ENCODE data around the gene TBC1D32. TPM values are rescaled to one million over a fixed set of nuclear protein-coding genes. Genes with fewer than 3 reads are reported as not detected.
"Not testable (repeated sequence)": the region's sequence is repeated elsewhere in the genome, so short reads cannot be mapped to it uniquely, and the experiment has no call there.

The TBC1D32 gene
- total RNA-seq, 2 donors from 2014 or later: 2.7 to 3.0 TPM

- intact Hi-C loops (cut with DNase I): no loop called here
- peak; percentile 60 for DNase-seq
- peak; percentile 41 to 97 for ATAC-seq
These were observed 73.6 kb downstream of the TBC1D32 start for GRCh38 chr6:121260651-121261102.

GRCh38 chr6:121247386-121247785 is 86.9 kb downstream of the TBC1D32 start:
- ATAC-seq: no peak
- no peak for DNase-seq

GRCh38 chr6:121242386-121242785 is 91.9 kb downstream of the TBC1D32 start:
- ATAC-seq (no peak), DNase-seq (no peak)
- intact Hi-C loops (cut with DNase I): no loop called here

More at GRCh38 chr6:121247386-121247785, 86.9 kb downstream of the TBC1D32 start:
- intact Hi-C loops (cut with DNase I): no loop called here

- ATAC-seq: no peak
- intact Hi-C loops (cut with DNase I): no loop called here
- no peak for DNase-seq
These were observed 96.4 kb downstream of the TBC1D32 start for GRCh38 chr6:121237859-121238258.

GRCh38 chr6:121236984-121237383 is 97.3 kb downstream of the TBC1D32 start:
- no peak for ATAC-seq
- intact Hi-C loops (cut with DNase I): no loop called here

GRCh38 chr6:121235386-121235785 is 98.9 kb downstream of the TBC1D32 start:
- no peak for ATAC-seq

More at GRCh38 chr6:121236984-121237383, 97.3 kb downstream of the TBC1D32 start:
- DNase-seq: no peak

GRCh38 chr6:121223930-121224329 is 110.3 kb downstream of the TBC1D32 start:
- ATAC-seq: no peak
- DNase-seq: no peak

More at GRCh38 chr6:121235386-121235785, 98.9 kb downstream of the TBC1D32 start:
- intact Hi-C loops (cut with DNase I): no loop called here
- DNase-seq: no peak

GRCh38 chr6:121223212-121223611 is 111.1 kb downstream of the TBC1D32 start:
- ATAC-seq (no peak), DNase-seq (no peak)
- intact Hi-C loops (cut with DNase I): no loop called here

More at GRCh38 chr6:121223930-121224329, 110.3 kb downstream of the TBC1D32 start:
- intact Hi-C loops (cut with DNase I): no loop called here

- DNase-seq (no peak), ATAC-seq (no peak)
- intact Hi-C loops (cut with DNase I): no loop called here
These were observed 111.6 kb downstream of the TBC1D32 start for GRCh38 chr6:121222656-121223055.

- DNase-seq (no peak), ATAC-seq (no peak)
- intact Hi-C loops (cut with DNase I): no loop called here
These were observed 117.4 kb downstream of the TBC1D32 start for GRCh38 chr6:121216928-121217327.

GRCh38 chr6:121213341-121213740 is 120.9 kb downstream of the TBC1D32 start:
- ATAC-seq; intact Hi-C loops (cut with DNase I); DNase-seq: not testable (repeated sequence)

GRCh38 chr6:121210943-121211342 is 123.3 kb downstream of the TBC1D32 start:
- ATAC-seq (no peak), DNase-seq (no peak)
- intact Hi-C loops (cut with DNase I): no loop called here

GRCh38 chr6:121205569-121205968 is 128.7 kb downstream of the TBC1D32 start:
- no peak for ATAC-seq
- intact Hi-C loops (cut with DNase I): no loop called here
- DNase-seq: no peak

- intact Hi-C loops (cut with DNase I): no loop called here
- peak in 1 of 2 donors; percentile 87 for ATAC-seq
- no peak for DNase-seq
These were observed 133.2 kb downstream of the TBC1D32 start for GRCh38 chr6:121201105-121201504.

- DNase-seq; ATAC-seq; intact Hi-C loops (cut with DNase I): not testable (repeated sequence)
These were observed 138.2 kb downstream of the TBC1D32 start for GRCh38 chr6:121196042-121196441.

- intact Hi-C loops (cut with DNase I): no loop called here
- ATAC-seq (no peak), DNase-seq (no peak)
These were observed 144.2 kb downstream of the TBC1D32 start for GRCh38 chr6:121190122-121190521.

- DNase-seq: no peak
- intact Hi-C loops (cut with DNase I): no loop called here
- no peak for ATAC-seq
These were observed 145.9 kb downstream of the TBC1D32 start for GRCh38 chr6:121188356-121188755.

- intact Hi-C loops (cut with DNase I): no loop called here
- DNase-seq (no peak), ATAC-seq (no peak)
These were observed 146.5 kb downstream of the TBC1D32 start for GRCh38 chr6:121187833-121188200.

GRCh38 chr6:121187200-121187832 is 147.0 kb downstream of the TBC1D32 start:
- DNase-seq (no peak), ATAC-seq (no peak)
- intact Hi-C loops (cut with DNase I): no loop called here

GRCh38 chr6:121183742-121184141 is 150.5 kb downstream of the TBC1D32 start:
- intact Hi-C loops (cut with DNase I): no loop called here
- DNase-seq (no peak), ATAC-seq (no peak)

GRCh38 chr6:121175827-121176226 is 158.5 kb downstream of the TBC1D32 start:
- DNase-seq (no peak), ATAC-seq (no peak)
- intact Hi-C loops (cut with DNase I): no loop called here
